NCI-H748 treated with DMSO at 0.1 percent for 48 hours (cell line): Measurements from ENCODE around the gene RAI2.

Experiments used
- DNase-seq: peaks from one replicate; lab custom pipeline; 2025; lab: John Stamatoyannopoulos, UW

RAI2 gene

DNA sequence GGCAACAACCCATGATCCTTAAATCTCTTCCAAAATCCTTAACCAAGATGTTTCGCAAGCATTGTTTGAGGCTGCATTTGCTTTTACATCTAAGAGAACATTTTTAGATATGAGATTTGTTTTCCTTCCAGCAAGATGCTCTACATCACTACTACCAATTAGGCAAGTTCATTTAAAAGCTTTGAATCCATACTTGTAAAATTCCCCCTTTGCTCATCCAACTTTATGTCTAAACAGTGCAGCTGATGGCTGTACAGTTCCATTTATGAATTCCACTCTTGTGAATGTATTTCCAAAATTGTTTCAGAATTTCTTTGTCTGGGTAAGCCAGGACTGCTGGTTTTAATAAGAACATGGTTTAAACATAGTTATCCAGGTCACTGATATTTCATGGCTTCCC, 31.5 kb downstream of the RAI2 start:
- DNase-seq = no peak

DNA sequence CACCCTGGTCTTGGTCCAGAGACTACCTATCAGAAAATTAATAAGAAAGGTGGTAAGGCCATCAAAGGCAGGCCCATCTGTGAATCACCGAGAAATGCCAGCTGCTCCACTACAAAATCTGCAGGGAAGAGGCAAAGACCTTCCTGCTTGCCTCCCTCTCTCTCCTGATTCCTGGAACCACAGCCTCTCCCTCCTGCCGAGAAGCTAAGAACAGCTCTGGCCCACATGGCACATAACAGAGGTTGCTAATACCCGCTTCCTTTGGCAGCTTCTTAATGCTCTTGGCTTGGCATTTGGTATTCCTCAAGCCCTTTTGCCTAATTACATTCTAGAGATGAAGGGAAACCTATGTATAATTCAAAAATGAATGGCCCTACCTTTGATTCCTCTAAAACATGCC, 32.9 kb downstream of the RAI2 start:
- no peak for DNase-seq

DNA sequence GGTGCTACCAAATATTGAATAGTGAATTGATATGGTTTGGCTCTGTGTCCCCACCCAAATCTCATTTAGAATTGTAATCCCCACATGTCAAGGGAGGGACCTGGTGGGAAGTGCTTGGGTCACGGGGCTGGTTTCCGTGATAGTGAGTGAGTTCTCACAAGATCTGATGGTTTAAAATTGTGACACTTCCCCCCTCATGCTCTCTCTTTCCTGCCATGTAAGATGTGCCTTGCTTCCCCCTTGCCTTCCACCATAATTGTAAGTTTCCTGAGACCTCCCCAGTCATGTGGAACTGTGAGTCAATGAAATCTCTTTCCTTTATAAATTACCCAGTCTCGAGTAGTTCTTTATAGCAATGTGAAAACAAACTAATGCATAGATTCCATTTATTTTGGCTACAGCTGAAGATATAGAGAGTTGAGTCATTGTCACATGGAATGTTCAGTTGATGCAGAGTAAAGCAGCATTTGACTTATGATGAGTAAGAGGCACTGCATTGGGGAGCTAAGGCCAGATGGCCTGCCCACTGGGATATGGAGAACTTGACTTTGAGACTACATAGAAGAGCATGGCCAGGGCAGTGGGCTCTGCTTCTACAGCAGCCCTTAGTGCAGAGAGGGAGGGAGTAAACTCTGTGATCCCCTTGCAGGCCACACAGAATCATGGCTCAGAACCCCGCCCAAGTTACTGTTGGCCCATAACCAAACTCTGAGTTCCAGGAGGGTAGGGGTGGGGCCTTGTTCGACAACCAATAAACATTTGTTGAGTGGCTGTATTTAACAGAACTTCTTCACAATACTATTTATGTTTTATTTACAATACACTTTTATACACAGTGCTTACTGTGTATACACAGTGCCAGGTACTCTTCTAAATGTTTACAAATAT, 34.2 kb downstream of the RAI2 start:
- DNase-seq = no peak

DNA sequence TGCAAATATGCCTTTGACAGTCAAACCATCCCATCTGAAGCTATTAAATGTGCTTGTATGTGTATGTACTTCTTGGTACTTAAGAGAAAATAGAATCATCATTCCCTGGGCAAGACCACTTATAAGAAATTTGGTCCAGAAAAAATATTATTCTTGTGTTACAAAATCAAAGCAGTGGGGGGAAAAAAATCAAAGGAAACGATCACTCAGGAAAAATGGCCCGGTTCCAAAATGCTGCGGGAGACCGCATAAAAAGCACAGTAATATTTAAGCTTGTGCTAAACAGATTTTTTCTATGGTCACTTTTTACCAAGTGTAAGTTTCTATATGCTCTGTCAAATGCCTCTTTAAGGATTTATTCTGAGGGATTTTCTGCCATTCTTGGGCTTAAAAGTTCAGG, 36.1 kb downstream of the RAI2 start:
- DNase-seq = no peak

DNA sequence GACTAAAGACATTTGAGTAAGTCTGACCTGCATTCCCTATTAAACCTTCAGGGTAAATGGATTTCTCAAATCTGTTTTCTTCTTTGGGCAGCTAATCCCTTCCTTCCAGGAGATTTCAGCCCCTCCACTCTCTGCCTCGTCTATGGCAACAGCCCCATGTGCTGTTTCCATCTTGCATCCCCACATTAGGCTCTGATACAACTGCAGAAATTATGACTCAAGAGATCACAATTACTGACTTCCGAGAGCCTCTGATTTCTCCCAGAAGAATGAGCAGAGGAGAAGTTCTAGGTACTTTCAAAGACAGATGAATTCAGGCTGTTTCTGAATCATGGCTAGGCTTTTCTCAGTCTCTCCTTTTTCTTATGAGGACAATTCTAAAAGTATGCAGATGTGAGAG, 38.7 kb downstream of the RAI2 start:
- no peak for DNase-seq

DNA sequence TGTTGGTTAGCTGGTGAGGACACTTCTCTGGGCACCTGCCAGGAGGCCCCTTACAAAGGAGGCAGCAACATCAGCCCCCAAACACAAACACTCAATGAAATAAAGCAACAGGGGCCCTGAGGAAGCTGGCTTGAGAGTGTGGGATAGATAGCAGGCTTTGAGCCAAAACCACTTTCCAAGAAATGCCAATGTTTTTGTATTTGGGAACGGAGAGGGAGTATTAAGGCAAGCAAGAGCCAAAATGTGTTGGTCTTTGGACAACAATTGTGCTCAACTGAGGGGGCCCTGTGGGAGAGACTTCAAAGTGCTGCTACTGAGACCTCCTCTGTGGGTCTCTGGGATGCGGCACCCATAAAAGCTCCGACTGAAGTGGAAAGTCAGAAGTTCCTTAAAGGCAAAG, 41.0 kb downstream of the RAI2 start:
- no peak for DNase-seq

DNA sequence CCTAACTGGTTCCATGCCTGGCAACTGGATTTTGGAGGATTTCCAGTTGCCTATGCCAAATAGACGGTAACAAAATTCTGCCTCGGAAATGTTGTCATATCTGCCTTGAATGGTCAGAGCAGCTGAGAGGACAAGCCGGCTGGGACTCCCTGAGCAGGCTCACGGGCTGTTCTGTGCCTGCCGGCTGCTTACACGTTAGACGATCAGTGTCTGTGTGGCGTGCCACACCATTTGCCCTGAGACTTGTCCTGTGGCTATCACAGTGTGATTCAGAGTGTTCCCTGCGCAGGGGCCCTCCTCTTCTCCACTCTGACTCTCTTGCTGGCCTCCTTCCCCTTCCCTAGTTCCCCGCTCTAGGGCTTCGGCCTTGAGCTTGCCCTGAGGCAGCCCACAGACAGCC, 42.4 kb downstream of the RAI2 start:
- DNase-seq = no peak

DNA sequence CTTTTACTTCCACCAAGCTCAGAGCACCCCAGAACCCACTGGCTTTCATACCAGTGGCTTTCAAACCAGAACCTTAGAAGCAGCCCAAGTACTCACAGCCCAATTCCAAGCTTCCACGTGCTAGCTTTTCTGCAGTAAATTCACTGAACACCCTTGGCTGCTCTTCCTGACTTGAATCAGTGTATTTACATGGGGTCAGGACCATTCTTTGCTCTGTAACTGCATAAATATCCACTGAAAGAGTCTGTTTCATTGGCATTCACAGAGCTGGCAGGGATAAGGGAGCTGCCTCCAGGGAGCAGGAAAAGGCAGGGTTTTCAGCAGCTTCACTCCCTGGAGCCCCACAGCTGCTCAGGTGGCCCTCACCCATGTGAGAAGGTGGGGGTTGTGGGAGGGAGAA, 43.8 kb downstream of the RAI2 start:
- no peak for DNase-seq

DNA sequence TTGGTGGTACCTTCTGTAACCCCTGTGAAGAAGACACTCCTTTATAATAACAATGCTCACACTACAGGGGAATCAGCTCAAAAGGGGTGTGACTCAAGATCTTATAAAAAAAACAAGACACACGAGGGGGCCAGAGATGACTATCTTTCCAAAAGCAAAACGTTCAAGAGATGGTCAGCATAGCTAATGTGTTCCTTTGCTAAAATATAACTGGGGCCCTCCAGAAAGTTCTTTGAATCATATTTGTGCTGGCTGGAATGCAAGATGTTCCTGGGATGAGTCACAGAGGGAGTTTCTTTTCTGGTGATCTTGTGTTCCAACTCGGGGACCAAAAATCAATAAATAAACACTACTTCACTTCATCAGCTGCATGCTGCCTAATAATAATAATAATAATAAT, 46.5 kb downstream of the RAI2 start:
- DNase-seq = no peak

DNA sequence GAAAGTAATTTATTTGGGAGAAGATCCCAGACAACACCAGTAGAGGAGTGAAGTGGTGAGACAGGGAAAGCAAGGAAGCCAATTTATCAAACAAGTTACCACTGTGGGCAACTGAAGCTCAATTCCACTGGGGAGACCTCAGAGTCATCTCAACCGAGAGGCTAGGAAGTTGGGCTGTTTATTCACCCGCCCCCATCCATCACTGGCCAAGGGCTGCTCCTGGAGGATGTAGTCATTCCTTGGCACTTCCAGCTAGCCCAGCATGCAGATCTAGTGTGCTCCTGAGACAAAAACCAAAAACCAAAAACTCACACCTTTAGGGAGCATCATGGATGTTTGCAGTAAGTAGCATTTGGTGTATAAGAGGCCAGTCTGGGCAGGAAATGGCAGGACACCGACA, 47.0 kb downstream of the RAI2 start:
- no peak for DNase-seq

DNA sequence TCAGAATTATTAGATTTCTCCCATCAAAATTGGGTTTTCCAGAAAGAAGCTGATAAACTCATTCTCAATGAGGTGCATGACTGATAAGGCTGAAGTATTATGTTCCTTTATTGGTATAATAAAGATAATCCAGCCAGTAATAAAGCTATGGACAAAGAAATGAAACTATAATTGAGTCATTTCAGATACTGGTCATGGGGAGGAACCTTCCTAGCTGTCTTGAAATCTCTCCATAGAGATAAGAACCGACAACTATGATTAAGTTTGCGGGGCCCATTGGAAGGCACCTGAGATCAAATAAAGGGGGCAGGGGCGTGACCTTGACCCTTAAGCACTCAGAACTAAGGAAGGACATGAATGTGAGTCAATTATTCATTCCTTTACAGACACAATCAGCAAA, 47.8 kb downstream of the RAI2 start:
- no peak for DNase-seq

DNA sequence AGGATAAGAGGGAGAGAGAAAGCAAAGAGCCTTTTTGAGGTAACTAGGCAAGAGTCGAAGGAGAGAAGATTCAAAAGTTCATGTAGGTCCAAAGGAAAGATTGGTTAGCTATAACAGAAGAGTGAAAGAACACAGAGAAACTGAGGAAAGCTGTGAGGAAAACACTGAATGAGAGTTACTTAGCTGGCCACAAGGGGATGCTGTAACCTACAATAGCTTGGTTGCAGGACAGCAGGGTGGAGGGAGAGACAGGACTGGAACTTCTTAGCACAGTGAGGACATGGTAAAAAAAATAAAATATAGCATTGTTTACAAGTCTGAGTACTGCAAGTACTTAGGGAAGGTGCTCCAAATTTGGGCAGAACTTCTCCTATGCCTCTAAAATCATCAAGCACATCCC, 48.3 kb downstream of the RAI2 start:
- peak; percentile 11 for DNase-seq

DNA sequence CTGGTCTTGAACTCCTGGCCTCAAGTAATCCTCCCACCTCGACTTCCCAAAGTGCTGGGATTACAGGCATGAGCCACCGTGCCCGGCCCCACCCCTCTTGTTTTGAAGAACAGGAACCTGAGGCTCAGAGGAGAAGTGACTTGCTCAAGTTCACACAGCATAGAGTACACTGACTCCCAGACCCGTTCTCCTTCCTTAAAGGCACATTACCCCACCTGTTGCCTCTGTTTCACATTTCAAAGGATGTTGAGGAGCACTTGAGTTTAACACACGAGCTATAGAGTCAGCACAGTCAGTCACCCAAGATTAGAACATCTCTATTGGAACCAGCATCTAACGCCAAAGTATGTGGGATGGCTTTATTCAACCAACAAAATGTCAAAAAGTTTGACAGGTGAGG, 51.1 kb downstream of the RAI2 start:
- DNase-seq = no peak

DNA sequence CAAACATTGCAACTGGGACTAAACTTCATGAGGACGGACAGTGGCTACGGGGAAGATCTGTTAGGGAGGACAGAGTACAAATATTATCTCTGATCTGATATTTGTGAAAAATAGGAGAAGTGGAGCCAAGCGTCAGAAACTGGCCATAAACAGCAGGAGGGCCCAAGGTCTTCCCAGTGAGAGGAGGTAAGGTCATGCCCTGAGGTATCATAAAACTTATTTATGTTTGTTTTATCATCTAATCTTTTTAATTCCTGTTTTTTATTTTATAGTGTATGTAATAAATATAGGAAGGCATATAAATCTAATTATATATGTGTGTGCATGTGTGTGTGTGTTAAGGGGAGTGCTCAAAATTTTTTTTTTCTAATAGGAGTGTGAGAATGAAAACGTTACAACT, 51.8 kb downstream of the RAI2 start:
- no peak for DNase-seq

DNA sequence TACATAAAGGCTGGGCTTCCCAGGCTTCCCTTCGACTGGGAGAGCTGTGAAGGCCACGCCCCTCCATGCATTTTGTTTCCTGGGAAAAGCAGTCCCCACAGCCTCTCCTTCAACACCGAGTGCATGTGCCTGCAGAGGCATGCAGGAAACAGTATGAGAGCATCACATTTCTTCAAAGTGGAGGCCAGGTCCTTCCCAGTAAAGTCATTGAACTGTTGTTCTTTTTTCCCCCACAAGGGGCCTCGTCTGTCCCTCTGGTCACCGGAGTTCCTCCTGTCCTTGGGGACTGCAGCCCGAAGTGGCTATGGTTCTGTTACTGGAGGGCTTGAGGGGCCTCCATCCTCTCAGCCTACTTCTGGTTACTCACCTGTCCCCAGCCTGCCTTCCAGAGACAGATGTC, 56.0 kb downstream of the RAI2 start:
- no peak for DNase-seq

DNA sequence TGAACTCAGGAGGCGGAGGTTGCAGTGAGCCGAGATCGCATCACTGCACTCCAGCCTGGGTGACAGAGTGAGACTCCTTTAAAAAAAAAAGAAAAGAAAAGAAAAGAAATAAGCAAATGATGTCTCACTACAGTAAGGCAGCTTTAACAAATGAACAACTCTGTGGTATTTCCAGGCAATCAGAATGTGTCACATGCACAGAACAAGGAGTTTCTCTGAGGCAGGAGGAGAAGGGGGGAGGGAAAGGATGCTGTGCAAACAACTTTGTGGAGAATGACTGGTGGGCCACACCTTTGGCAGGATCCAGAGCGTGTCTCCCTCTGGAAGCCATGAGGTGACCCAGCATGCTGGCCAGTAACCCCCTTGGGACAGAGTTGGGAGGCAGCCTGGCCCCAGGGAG, 57.6 kb downstream of the RAI2 start:
- DNase-seq = no peak

DNA sequence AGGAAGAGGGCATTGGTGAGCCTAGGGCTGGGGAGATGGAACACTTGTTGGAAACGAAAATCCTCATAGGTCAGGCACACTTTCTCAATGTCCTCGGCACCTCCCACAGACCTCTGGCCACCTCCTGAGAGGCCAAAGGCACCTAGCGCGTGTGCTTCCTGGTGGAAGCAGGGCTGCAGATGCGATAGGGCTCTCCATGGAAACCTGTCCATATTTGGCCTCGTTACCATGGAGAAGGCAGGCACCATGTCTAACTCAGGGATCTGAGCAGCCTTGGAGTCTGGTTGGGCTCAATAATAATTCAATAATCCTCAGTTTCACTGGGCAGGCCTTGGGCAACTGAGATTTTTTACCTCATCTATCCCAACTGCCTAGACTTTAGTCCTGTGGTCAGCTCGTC, 58.3 kb downstream of the RAI2 start:
- peak; percentile 13 for DNase-seq

DNA sequence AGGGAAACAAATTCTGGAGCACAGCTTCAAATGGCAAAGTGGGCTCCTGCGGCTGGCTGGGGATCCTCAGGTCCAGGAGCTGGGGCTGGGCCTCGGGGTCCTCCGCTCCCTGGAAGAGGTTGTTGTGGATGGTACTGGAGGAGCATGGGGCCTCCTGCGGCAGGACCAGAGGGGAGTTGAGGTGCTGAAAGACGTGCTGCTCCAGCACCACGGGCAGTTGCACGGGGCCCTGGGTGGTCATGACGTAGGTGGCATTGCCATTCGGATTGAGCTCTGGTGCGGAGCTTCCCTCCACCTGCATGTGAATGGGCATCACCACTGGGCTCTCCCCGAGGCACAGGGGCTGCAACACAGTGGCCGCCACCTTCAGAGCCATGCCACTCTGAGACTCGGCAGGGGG, 59.7 kb downstream of the RAI2 start:
- DNase-seq = no peak

DNA sequence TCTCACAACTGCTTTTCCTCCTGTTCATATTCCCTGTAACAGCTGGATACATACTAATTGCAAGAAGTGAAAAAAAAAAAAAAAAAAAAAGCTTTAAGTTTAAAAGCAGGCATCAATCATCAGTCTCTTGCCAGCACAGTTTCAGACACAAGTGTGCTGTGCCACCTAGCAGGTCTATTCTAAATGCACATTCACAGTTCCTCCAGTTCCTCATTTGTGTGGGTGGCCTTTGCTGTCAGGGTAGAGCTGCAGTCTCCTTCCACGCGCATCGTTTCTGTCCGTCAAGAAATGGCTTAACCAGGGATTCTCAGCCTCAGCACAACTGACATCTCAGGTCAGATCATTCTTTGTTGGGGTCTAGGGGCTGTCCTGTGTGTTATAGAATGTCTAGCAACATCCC, 62.2 kb downstream of the RAI2 start:
- no peak for DNase-seq

DNA sequence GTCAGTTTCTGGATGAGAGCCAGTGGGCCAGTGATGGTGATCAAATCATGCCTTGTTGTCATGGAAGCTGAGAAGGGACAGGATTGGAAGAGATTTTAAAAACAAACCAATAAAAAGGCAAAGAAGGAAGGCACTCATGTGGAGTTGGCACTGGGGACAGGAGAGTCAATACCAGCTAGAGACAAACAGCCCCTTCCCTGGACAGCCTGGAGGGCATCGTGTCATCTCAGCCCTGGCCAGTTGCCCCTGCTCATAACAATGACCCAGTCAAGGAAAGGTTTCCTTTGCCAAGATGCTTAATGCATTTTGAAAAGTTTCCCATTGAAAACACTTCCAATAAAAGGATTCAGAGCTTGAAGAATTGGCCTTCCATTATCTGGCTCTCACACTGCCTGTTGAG, 68.3 kb downstream of the RAI2 start:
- no peak for DNase-seq

DNA sequence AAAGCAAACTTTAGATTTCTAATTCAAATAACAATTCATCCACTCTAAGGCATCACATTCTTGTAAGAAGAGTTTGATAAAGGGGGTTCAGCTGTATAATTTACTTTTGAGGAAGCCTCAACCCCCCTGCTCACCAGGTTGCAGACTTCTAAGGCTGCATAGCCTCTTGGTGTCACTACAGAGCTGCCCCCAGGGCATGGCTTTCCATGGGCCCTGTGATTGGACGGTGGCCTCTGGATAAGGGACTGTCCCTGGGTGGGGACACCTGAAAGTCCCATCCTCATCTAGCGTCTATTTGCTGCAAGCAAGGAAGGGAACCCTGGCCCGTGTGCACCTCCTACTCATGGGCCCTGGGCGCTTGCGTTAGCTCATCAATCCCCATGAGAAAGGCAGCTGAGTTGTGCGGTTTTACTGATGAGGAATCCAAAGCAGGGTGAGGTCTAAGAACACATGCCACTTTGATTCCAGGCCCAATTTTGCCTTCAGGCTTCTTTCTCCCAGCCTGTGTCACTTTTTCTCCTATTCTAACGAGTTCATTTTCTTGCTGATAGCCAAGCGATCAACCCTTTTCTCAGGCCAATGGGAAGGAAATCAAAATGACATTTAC, 72.0 kb downstream of the RAI2 start:
- no peak for DNase-seq

DNA sequence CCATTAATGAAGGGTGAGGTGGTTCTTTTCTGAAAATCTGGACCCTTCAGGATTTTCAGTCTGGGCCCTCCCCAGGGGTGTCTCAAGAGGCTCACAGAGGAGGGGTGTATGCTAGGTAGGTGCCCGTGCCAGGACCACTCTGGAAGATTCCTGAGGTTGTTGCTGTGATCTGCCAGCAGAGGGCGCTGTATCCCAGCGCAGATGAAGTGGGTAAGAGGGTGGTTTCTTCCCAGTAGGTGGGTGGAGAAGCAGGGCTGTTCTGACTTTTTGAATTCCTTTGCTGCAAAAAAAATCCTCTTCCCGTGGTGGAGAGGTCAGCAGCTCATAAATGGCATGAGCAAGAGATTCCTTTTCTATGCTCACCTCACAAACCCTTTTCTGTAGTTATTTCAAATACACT, 72.7 kb downstream of the RAI2 start:
- DNase-seq = peak; percentile 44

DNA sequence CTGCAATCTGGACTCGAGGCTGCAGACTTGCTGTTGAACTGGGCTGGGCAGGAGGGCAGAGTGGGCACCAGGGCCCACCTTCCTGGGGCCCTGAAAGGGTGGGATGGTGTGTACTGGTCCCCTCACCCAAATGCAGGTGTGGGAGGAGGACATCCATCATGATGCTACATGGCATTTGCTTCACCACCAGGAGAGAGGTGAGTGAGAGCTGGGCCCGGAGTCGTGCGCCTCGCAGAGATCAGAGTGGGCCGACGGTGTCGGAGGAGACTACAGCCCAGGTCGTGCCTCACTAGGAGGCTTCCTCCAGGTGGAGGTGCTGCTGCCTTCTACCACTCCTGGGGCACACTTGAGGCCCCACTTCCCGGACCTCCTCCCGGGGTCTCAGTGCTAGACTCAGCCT, 73.5 kb downstream of the RAI2 start:
- no peak for DNase-seq
